Measurements from ENCODE around the gene QSOX2. TPM values are rescaled to one million over a fixed set of nuclear protein-coding genes. Genes with fewer than 3 reads are reported as not detected.

Gene QSOX2
- total RNA-seq, 4 donors from 2014 or later: 5.1 to 23.9 (median 7.4) TPM

DNA sequence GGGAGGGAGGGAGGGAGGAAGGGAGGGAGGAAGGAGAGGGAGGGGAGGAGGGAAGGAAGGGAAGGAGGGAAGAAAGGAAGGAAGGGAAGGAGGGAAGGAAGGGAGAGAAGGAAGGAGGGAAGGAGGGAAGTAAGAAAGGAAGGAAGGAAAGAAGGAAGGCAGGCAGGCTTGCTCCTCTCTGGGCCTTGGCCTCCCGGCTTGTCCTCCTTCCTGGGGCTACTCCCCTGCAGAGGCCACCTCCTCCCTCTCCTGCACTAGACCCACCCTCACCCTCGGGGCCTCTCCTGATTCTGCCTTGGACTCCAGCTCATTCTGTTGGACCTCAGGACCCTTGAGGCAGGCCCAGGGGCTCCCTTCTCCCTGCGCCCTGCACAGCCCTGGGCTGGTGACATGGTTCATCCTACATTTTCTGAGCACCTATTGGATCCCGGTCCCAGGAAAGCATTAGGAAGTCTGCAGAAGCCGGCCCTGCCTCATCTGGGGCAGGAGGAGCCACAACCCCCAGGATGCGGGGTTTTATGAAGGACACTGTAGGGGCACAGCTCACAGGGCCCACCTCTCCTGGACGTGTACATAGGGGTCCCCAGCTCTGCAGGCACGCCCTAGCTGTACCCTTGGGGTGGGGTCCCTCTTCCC lies 63.7 kb downstream of the QSOX2 start:
- Histone ChIP-seq H3K27ac (no peak overlapping the region), H3K27me3 (no peaks in the 10 kb centered on the region), H3K4me3 (no peak overlapping the region), H3K4me1 (no peaks in the 10 kb centered on the region), H3K9me3 (no peaks in the 10 kb centered on the region), H3K36me3 (no peaks in the 10 kb centered on the region)
- no peak for DNase-seq
- TF ChIP-seq, protein P1, sequence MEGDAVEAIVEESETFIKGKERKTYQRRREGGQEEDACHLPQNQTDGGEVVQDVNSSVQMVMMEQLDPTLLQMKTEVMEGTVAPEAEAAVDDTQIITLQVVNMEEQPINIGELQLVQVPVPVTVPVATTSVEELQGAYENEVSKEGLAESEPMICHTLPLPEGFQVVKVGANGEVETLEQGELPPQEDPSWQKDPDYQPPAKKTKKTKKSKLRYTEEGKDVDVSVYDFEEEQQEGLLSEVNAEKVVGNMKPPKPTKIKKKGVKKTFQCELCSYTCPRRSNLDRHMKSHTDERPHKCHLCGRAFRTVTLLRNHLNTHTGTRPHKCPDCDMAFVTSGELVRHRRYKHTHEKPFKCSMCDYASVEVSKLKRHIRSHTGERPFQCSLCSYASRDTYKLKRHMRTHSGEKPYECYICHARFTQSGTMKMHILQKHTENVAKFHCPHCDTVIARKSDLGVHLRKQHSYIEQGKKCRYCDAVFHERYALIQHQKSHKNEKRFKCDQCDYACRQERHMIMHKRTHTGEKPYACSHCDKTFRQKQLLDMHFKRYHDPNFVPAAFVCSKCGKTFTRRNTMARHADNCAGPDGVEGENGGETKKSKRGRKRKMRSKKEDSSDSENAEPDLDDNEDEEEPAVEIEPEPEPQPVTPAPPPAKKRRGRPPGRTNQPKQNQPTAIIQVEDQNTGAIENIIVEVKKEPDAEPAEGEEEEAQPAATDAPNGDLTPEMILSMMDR (IDR thresholded peaks at IDR 0.05): no peak
- TF ChIP-seq POLR2A (IDR thresholded peaks at IDR 0.05): no peak

DNA sequence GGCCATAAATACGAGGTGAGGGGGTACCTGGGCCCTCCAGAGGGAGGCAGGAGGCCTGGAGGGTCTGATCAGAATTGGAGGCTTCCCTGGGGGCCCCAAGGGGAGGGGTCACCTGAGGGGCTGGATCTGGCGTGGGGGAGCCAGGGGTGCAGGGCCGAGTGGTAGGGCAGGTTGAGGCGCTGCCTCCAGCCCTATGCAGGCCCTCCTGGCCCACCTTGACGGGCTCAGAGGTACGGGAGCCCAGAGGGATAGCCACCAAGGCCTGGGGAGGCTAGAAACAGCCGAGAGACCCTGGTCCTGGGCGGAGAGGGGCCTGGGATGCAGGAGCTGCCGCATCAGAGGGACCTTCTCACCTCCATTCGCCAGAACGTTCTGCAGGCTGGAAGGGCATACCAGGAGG lies 65.0 kb downstream of the QSOX2 start:
- Histone ChIP-seq H3K4me1 (no peaks in the 10 kb centered on the region), H3K27me3 (no peaks in the 10 kb centered on the region), H3K36me3 (no peaks in the 10 kb centered on the region), H3K27ac (no peak overlapping the region), H3K9me3 (no peaks in the 10 kb centered on the region), H3K4me3 (no peak overlapping the region)
- no peak for DNase-seq
- TF ChIP-seq, protein P1 (IDR thresholded peaks at IDR 0.05): no peak

DNA sequence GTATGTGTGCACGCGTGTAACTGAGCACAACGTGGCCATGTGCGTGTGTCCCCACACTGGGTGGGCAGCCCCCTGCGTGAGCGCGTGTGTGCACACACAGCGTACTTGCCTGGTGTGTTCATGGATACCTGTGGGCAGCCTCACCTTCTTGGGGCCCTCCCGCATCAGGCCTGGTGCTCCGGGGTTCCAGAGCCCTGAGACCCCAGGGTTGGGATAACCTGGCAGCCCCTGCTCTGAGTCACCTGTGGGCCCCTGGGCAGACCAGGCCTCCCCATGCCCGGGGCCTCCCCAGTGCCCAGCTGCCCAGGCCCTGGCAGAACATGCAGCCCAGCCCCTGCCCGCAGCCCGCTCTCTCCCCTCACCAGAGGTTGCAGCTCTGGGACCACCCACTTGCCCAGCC lies 65.9 kb downstream of the QSOX2 start:
- H3K9me3 ChIP-seq: no peaks in the 10 kb centered on the region
- TF ChIP-seq POLR2A (IDR thresholded peaks at IDR 0.05): no peak
- H3K36me3 ChIP-seq: no peaks in the 10 kb centered on the region

DNA sequence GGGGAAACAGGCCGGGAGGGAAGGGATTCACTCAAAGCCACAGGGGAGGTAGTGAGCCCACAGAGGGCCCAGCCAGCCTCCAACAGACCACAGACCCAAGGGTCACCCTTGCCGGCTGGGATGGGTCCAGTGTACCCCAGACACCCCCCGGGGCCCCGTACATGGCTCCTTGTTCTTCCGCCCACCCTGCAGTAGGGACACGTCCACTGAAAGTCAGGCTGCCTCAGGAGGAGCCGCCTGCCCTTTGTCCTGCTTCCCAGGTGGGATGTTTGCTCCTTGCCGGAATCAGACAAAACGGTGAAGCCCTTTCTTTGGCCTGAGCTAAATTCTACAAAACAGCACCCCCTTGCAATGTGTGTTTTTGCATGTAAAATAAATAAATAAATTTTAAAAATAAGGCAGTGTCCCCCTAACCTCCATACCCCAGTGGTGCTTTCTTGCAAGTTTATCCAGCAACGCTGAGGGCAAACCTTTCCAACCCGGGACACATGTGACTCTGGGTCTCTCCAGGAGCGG lies 66.5 kb downstream of the QSOX2 start:
- DNase-seq: no peak
- no peaks in the 10 kb centered on the region for H3K36me3 ChIP-seq
- H3K4me3 ChIP-seq: no peak overlapping the region
- no peaks in the 10 kb centered on the region for H3K4me1 ChIP-seq
- no peaks in the 10 kb centered on the region for H3K27me3 ChIP-seq
- TF ChIP-seq POLR2A (IDR thresholded peaks at IDR 0.05): no peak
- TF ChIP-seq, protein P1 (IDR thresholded peaks at IDR 0.05): no peak
- no peak overlapping the region for H3K27ac ChIP-seq
- H3K9me3 ChIP-seq: no peaks in the 10 kb centered on the region

More for the DNA sequence above, 65.9 kb downstream of the QSOX2 start:
- Histone ChIP-seq H3K27me3 (no peaks in the 10 kb centered on the region), H3K4me1 (no peaks in the 10 kb centered on the region), H3K4me3 (no peak overlapping the region), H3K27ac (no peak overlapping the region)
- DNase-seq: no peak

DNA sequence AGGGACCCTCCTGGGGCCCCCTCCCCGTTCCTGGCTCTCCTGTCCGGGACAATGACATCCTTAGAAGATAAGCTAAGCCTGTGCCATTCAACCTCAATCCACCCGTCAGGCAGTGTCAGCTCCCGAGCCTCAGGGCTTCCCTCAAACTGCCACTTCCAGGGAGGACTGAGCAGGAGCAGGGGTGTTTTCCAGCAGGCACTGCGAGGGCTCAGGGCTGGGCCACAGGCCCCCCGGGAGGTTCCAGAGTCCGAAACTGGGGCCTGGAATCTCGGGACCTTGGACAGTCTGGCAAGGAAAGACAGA lies 66.9 kb downstream of the QSOX2 start:
- Histone ChIP-seq H3K27ac (no peak overlapping the region), H3K9me3 (no peaks in the 10 kb centered on the region), H3K4me3 (no peak overlapping the region), H3K4me1 (no peaks in the 10 kb centered on the region), H3K36me3 (no peaks in the 10 kb centered on the region), H3K27me3 (no peaks in the 10 kb centered on the region)
- no peak for DNase-seq
- TF ChIP-seq, protein P1 (IDR thresholded peaks at IDR 0.05): no peak
- TF ChIP-seq POLR2A (IDR thresholded peaks at IDR 0.05): no peak

DNA sequence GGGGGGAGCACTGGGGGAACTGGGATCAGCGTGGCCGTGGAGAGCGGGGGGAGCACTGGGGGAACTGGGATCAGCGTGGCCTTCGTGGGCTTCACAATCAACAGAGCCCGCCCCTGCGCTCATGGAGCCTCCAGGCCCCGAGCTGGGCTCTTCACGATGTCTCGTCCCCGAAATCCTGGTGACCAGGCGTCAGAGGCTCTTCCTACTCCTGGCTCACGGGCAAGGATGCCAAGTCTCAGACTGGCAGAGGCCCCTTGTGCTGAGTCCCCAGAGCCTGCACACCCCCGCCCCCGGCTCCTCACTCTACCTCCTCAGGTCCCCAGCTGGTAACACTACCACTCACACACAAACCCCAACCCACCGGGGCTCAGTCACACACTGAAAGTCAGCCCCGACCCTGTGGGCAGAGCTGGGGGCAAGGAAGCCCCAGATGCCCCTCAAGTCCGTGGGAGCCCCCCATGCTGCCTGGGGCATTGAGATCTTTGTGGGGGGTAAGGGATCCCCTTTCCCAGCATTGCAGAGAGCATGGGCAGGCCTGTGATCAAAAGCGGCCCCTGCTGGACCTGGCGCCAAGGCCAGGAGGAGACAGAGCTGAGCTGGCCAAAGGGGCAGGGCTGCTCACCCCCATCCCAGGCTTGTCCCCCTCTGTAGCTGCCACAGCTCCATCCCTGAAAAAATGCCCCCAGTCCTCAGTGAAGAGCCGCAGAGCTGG lies 67.4 kb downstream of the QSOX2 start:
- no peaks in the 10 kb centered on the region for H3K27me3 ChIP-seq
- H3K4me3 ChIP-seq: no peak overlapping the region
- TF ChIP-seq, protein P1 (IDR thresholded peaks at IDR 0.05): no peak
- H3K36me3 ChIP-seq: no peaks in the 10 kb centered on the region
- H3K4me1 ChIP-seq: no peaks in the 10 kb centered on the region
- DNase-seq: no peak
- no peaks in the 10 kb centered on the region for H3K9me3 ChIP-seq
- no peak overlapping the region for H3K27ac ChIP-seq

Data from Peyer's patch (tissue), 4 donors.